GM18951 (cell line): Measurements from ENCODE around the gene TIMD4.
"Not testable (repeated sequence)": the region's sequence is repeated elsewhere in the genome, so short reads cannot be mapped to it uniquely, and the experiment has no call there.

Experiments
- POLR2A ChIP-seq: IDR thresholded peaks from 4 replicates; pipeline ENCODE4 v1.6.1; 2011; ENCODE audit warnings: mild to moderate bottlenecking; ENCODE audit not compliant: insufficient read length, insufficient read depth; ENCODE audit errors: extremely low read depth
- in situ Hi-C: fragments of 300-500 bp; cut with MboI; formaldehyde crosslinking; loops from one replicate; pipeline ENCODE4 v1.12.0; 2022; ENCODE audit warnings: low sequenced_read_pairs, mixed read lengths, inconsistent platforms; ENCODE audit not compliant: unreplicated experiment

The TIMD4 gene

GRCh38 chr5:156963125-156963524, at the start of gene TIMD4:
TIMD4 (minus strand) TSS chr5:156963226; CDS start chr5:156963198, 28 bp downstream.
- in situ Hi-C loops, result no loop called here
- TF ChIP-seq POLR2A, result no peak

- in situ Hi-C loops, result no loop called here
- no peak for TF ChIP-seq POLR2A
These were observed 43.2 kb upstream of the TIMD4 start for GRCh38 chr5:157006262-157006661.

- no peak for TF ChIP-seq POLR2A
- in situ Hi-C loops, result no loop called here
These were observed 42.0 kb upstream of the TIMD4 start for GRCh38 chr5:157004893-157005551.

GRCh38 chr5:156991714-156992113, 28.7 kb upstream of the TIMD4 start:
- no peak for TF ChIP-seq POLR2A
- in situ Hi-C loops, result no loop called here

GRCh38 chr5:156984064-156984463, 21.0 kb upstream of the TIMD4 start:
- no peak for TF ChIP-seq POLR2A
- in situ Hi-C loops, result no loop called here

GRCh38 chr5:156981481-156981880, 18.5 kb upstream of the TIMD4 start:
- TF ChIP-seq POLR2A, result no peak
- in situ Hi-C loops, result no loop called here

GRCh38 chr5:156974328-156974727, 11.3 kb upstream of the TIMD4 start:
- in situ Hi-C loops, result no loop called here
- TF ChIP-seq POLR2A, result no peak

GRCh38 chr5:156971848-156972525, 9.0 kb upstream of the TIMD4 start:
- in situ Hi-C loops, result no loop called here
- no peak for TF ChIP-seq POLR2A

- in situ Hi-C loops, result no loop called here
- no peak for TF ChIP-seq POLR2A
These were observed 8.4 kb upstream of the TIMD4 start for GRCh38 chr5:156971415-156971814.

- in situ Hi-C loops, result not testable (repeated sequence)
These were observed 4.4 kb upstream of the TIMD4 start for GRCh38 chr5:156967386-156967785.

- in situ Hi-C loops, result no loop called here
- no peak for TF ChIP-seq POLR2A
These were observed 6.7 kb downstream of the TIMD4 start for GRCh38 chr5:156956321-156956720.

- no peak for TF ChIP-seq POLR2A
- in situ Hi-C loops, result no loop called here
These were observed 11.7 kb downstream of the TIMD4 start for GRCh38 chr5:156951359-156951758.

- no peak for TF ChIP-seq POLR2A
- in situ Hi-C loops, result no loop called here
These were observed 12.3 kb downstream of the TIMD4 start for GRCh38 chr5:156950716-156951115.

- in situ Hi-C loops, result loop anchor here (25.0 kb wide), 1 partner anchor 363 kb away; no protein-coding TSS in a partner anchor
- no peak for TF ChIP-seq POLR2A
These were observed 13.6 kb downstream of the TIMD4 start for GRCh38 chr5:156949424-156949823.
